Loucy (cell line): ENCODE measurements around the gene DCDC1.

ENCODE experiments used
- H2AFZ ChIP-seq: fragments of 200-600 bp; sonication (generic); 2 replicates; pipeline ENCODE4 v1.6.0; 2016; ENCODE audit warnings: antibody characterized with exemption, mild to moderate bottlenecking, low read length, moderate library complexity
- H3F3A ChIP-seq: fragments of 200-600 bp; 2 replicates; pipeline ENCODE4 v1.6.0; 2016; ENCODE audit warnings: antibody characterized with exemption, low read depth, mild to moderate bottlenecking
- H3K27me3 ChIP-seq: fragments of 200-600 bp; sonication (generic); 2 replicates; pipeline ENCODE4 v1.6.1; 2014; ENCODE audit warnings: low read length, mild to moderate bottlenecking; ENCODE audit not compliant: insufficient read depth, poor library complexity, severe bottlenecking
- H3K36me3 ChIP-seq: fragments of 200-600 bp; sonication (generic); 2 replicates; pipeline ENCODE4 v1.6.1; 2016; ENCODE audit warnings: low read length; ENCODE audit not compliant: insufficient read depth
- H3K4me1 ChIP-seq: fragments of 200-600 bp; sonication (generic); 2 replicates; pipeline ENCODE4 v1.5.1; 2014; ENCODE audit warnings: low read length, mild to moderate bottlenecking; ENCODE audit not compliant: insufficient read depth, poor library complexity, severe bottlenecking
- H3K4me2 ChIP-seq: fragments of 200-600 bp; sonication (generic); 2 replicates; pipeline ENCODE4 v1.6.0; 2014; ENCODE audit warnings: antibody characterized with exemption, low read length, low read depth, mild to moderate bottlenecking; ENCODE audit not compliant: poor library complexity, severe bottlenecking
- H3K4me3 ChIP-seq: fragments of 200-600 bp; sonication (generic); 2 replicates; pipeline ENCODE4 v1.5.1; 2014; ENCODE audit warnings: low read length, mild to moderate bottlenecking, mixed read lengths; ENCODE audit not compliant: poor library complexity, severe bottlenecking
- H3K79me2 ChIP-seq: fragments of 200-600 bp; sonication (generic); 2 replicates; pipeline ENCODE4 v1.6.1; 2014; ENCODE audit warnings: low read length; ENCODE audit not compliant: insufficient read depth
- H3K9ac ChIP-seq: fragments of 200-600 bp; sonication (generic); 2 replicates; pipeline ENCODE4 v1.6.0; 2014; ENCODE audit warnings: mild to moderate bottlenecking, low read depth, low read length, moderate library complexity; ENCODE audit not compliant: poor library complexity, severe bottlenecking
- H3K9me2 ChIP-seq: fragments of 200-600 bp; sonication (generic); replicated peaks from 2 replicates; pipeline ENCODE4 v1.6.1; 2016; ENCODE audit warnings: low read depth, low read length, mixed read lengths
- H3K9me3 ChIP-seq: fragments of 200-600 bp; sonication (generic); 2 replicates; pipeline ENCODE4 v1.6.1; 2014; ENCODE audit warnings: mild to moderate bottlenecking, antibody characterized with exemption, low read length, low read depth; ENCODE audit not compliant: insufficient read depth
- H4K20me1 ChIP-seq: fragments of 200-600 bp; sonication (generic); 2 replicates; pipeline ENCODE4 v1.6.0; 2014; ENCODE audit warnings: antibody characterized with exemption, low read length, mild to moderate bottlenecking; ENCODE audit not compliant: insufficient read depth, poor library complexity, severe bottlenecking
- CTCF ChIP-seq: fragments of 200-600 bp; sonication (generic); conservative IDR thresholded peaks from 2 replicates; pipeline ENCODE4 v1.5.1; 2014; ENCODE audit warnings: mild to moderate bottlenecking, antibody characterized with exemption, low read length
- EZH2phosphoT487 ChIP-seq: fragments of 200-600 bp; IDR thresholded peaks from 2 replicates; pipeline ENCODE4 v1.6.1; 2018; ENCODE audit warnings: antibody characterized with exemption, mild to moderate bottlenecking, moderate library complexity, borderline replicate concordance

DCDC1 gene

GRCh38 chr11:31060880-31061279 lies 308.7 kb downstream of the DCDC1 start:
- Histone ChIP-seq H3K4me3 (no peak overlapping the region), H3K27me3 (no peaks in the 10 kb centered on the region), H3K9me3 (no peaks in the 10 kb centered on the region), H3F3A (no peaks in the 10 kb centered on the region), H3K4me1 (no peaks in the 10 kb centered on the region), H3K9ac (no peak overlapping the region), H2AFZ (no peak overlapping the region), H3K9me2 (no peaks in the 10 kb centered on the region), H3K36me3 (no peaks in the 10 kb centered on the region), H3K4me2 (no peak overlapping the region), H3K79me2 (no peaks in the 10 kb centered on the region), H4K20me1 (no peaks in the 10 kb centered on the region)
- TF ChIP-seq EZH2phosphoT487 (no peak), CTCF (no peak)

- Histone ChIP-seq H3K4me3 (no peak overlapping the region), H3K9ac (no peak overlapping the region), H3K36me3 (no peaks in the 10 kb centered on the region), H3K79me2 (no peaks in the 10 kb centered on the region), H3K4me1 (no peaks in the 10 kb centered on the region), H4K20me1 (no peaks in the 10 kb centered on the region), H3K4me2 (no peak overlapping the region), H2AFZ (no peak overlapping the region), H3K27me3 (no peaks in the 10 kb centered on the region), H3K9me2 (no peaks in the 10 kb centered on the region), H3F3A (no peaks in the 10 kb centered on the region), H3K9me3 (no peaks in the 10 kb centered on the region)
- TF ChIP-seq EZH2phosphoT487 (no peak), CTCF (no peak)
Measured at GRCh38 chr11:31059529-31059928, 310.0 kb downstream of the DCDC1 start.

- Histone ChIP-seq H4K20me1 (no peaks in the 10 kb centered on the region), H3F3A (no peaks in the 10 kb centered on the region), H3K79me2 (no peaks in the 10 kb centered on the region), H3K9me3 (no peaks in the 10 kb centered on the region), H3K36me3 (no peaks in the 10 kb centered on the region), H3K27me3 (no peaks in the 10 kb centered on the region), H3K9me2 (no peaks in the 10 kb centered on the region), H3K4me3 (no peak overlapping the region), H3K4me2 (no peak overlapping the region), H3K9ac (no peak overlapping the region), H2AFZ (no peak overlapping the region), H3K4me1 (no peaks in the 10 kb centered on the region)
- no peak for TF ChIP-seq EZH2phosphoT487
- no peak for TF ChIP-seq CTCF
Measured at GRCh38 chr11:31050061-31050765, 319.3 kb downstream of the DCDC1 start.
